ENCODE data around the gene SLC25A19. TPM values are rescaled to one million over a fixed set of nuclear protein-coding genes. Genes with fewer than 3 reads are reported as not detected.

Gene SLC25A19
- total RNA-seq, 1 experiment from 2014 or later, result 29.0 TPM

DNA sequence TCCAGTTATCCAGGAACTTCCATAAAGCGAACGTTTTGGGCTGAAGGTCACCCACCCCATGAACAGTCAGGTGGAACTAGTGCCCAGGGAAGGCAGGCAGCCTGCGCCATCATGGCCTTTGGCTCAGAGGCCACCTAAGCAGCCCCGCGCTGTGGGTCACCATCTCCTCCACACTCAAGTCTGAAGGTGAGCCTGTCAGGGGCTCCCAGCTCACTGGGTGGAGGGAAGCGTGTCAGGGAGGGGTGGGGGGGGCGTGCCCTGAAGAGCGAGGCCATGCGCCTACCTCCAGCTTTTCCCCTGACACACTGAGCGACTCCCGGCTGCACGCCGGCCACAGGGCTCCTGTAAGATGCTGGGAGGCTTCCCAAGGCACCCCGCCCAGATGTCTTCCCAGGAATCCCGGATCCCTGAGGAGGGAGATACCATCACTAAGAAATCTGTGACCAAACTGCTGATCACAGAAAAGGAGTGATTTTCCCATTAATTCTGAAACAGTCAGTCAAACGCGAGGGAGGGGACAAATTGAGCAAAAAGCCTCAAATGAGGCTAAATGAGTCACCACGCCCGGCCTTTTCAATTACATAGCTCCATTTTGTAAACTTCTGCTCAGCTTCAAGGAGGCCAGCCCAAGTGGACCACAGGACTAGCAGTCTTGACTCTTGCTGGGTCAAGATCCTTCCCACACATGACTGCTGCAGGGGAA is 26.5 kb upstream of the SLC25A19 start:
- intact Hi-C loops (cut with micrococcal nuclease; ENCODE audit: unreplicated experiment) (no loop called here), in situ Hi-C loops (cut with HindIII; ENCODE audit: low pct_unique_long_range_greater_than_20kb, low sequenced_read_pairs) (no loop called here)
- Histone ChIP-seq H3K27ac (ENCODE audit: low read length) (no peak overlapping the region), H3K36me3 (ENCODE audit: control insufficient read depth, insufficient read depth, low read length) (no peaks in the 10 kb centered on the region), H3K4me3 (ENCODE audit: low read depth in 2 of 2, low read length in 2 of 2) (no peak overlapping the region), H3K9me3 (ENCODE audit: control insufficient read depth, insufficient read depth, low read depth, low read length) (no peaks in the 10 kb centered on the region), H3K27me3 (ENCODE audit: control insufficient read depth, insufficient read depth, low read length) (no peaks in the 10 kb centered on the region), H3K4me1 (ENCODE audit: control insufficient read depth, insufficient read depth, low read length) (no peaks in the 10 kb centered on the region)
- CTCF ChIA-PET, result interaction anchor here (0.6 kb wide), 1 partner anchor 78 kb away, joined by 4 read pairs; no protein-coding TSS in a partner anchor
- DNase-seq (ENCODE audit: low read depth, low spot score), result no peak
- ATAC-seq, result no peak
- BruUV-seq (replicated peaks), result no TSS peak
- TF ChIP-seq, protein P1, sequence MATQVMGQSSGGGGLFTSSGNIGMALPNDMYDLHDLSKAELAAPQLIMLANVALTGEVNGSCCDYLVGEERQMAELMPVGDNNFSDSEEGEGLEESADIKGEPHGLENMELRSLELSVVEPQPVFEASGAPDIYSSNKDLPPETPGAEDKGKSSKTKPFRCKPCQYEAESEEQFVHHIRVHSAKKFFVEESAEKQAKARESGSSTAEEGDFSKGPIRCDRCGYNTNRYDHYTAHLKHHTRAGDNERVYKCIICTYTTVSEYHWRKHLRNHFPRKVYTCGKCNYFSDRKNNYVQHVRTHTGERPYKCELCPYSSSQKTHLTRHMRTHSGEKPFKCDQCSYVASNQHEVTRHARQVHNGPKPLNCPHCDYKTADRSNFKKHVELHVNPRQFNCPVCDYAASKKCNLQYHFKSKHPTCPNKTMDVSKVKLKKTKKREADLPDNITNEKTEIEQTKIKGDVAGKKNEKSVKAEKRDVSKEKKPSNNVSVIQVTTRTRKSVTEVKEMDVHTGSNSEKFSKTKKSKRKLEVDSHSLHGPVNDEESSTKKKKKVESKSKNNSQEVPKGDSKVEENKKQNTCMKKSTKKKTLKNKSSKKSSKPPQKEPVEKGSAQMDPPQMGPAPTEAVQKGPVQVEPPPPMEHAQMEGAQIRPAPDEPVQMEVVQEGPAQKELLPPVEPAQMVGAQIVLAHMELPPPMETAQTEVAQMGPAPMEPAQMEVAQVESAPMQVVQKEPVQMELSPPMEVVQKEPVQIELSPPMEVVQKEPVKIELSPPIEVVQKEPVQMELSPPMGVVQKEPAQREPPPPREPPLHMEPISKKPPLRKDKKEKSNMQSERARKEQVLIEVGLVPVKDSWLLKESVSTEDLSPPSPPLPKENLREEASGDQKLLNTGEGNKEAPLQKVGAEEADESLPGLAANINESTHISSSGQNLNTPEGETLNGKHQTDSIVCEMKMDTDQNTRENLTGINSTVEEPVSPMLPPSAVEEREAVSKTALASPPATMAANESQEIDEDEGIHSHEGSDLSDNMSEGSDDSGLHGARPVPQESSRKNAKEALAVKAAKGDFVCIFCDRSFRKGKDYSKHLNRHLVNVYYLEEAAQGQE (IDR thresholded peaks at IDR 0.05; ENCODE audit: insufficient read depth in 1 of 2, low read depth in 2 of 2, low read length in 1 of 2), result no peak
- no peak for TF ChIP-seq TCF7L2 (IDR thresholded peaks at IDR 0.05; ENCODE audit: low read depth, low read length)
- TF ChIP-seq, protein P2, sequence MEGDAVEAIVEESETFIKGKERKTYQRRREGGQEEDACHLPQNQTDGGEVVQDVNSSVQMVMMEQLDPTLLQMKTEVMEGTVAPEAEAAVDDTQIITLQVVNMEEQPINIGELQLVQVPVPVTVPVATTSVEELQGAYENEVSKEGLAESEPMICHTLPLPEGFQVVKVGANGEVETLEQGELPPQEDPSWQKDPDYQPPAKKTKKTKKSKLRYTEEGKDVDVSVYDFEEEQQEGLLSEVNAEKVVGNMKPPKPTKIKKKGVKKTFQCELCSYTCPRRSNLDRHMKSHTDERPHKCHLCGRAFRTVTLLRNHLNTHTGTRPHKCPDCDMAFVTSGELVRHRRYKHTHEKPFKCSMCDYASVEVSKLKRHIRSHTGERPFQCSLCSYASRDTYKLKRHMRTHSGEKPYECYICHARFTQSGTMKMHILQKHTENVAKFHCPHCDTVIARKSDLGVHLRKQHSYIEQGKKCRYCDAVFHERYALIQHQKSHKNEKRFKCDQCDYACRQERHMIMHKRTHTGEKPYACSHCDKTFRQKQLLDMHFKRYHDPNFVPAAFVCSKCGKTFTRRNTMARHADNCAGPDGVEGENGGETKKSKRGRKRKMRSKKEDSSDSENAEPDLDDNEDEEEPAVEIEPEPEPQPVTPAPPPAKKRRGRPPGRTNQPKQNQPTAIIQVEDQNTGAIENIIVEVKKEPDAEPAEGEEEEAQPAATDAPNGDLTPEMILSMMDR (IDR thresholded peaks at IDR 0.05), result no peak
- POLR2A ChIA-PET, result interaction anchor here (0.7 kb wide), 1 partner anchor 85 kb away, joined by 4 read pairs; no protein-coding TSS in a partner anchor

- DNase-seq (ENCODE audit: low read depth, low spot score) (no peak), ATAC-seq (no peak)
- Histone ChIP-seq H3K27me3 (ENCODE audit: control insufficient read depth, insufficient read depth, low read length) (no peaks in the 10 kb centered on the region), H3K36me3 (ENCODE audit: control insufficient read depth, insufficient read depth, low read length) (no peaks in the 10 kb centered on the region), H3K27ac (ENCODE audit: low read length) (no peak overlapping the region), H3K4me1 (ENCODE audit: control insufficient read depth, insufficient read depth, low read length) (no peaks in the 10 kb centered on the region), H3K4me3 (ENCODE audit: low read depth in 2 of 2, low read length in 2 of 2) (no peak overlapping the region), H3K9me3 (ENCODE audit: control insufficient read depth, insufficient read depth, low read depth, low read length) (no peaks in the 10 kb centered on the region)
- no peak for TF ChIP-seq POLR2AphosphoS5 (IDR thresholded peaks at IDR 0.05; ENCODE audit: low read depth, low read length)
- TF ChIP-seq TCF7L2 (IDR thresholded peaks at IDR 0.05; ENCODE audit: low read depth, low read length), result no peak
- TF ChIP-seq, protein P1 (IDR thresholded peaks at IDR 0.05; ENCODE audit: insufficient read depth in 1 of 2, low read depth in 2 of 2, low read length in 1 of 2), result no peak
- TF ChIP-seq, protein P2 (IDR thresholded peaks at IDR 0.05), result no peak
- no peak for TF ChIP-seq SIN3A (IDR thresholded peaks at IDR 0.05; ENCODE audit: borderline replicate concordance, insufficient read depth, low read depth, low read length)
- no TSS peak for BruUV-seq (replicated peaks)
- POLR2A ChIA-PET, result interaction anchor here (0.6 kb wide), 1 partner anchor 79 kb away, joined by 3 read pairs; no protein-coding TSS in a partner anchor
- in situ Hi-C loops (cut with HindIII; ENCODE audit: low pct_unique_long_range_greater_than_20kb, low sequenced_read_pairs), result no loop called here
- CTCF ChIA-PET, result no interaction called here
- intact Hi-C loops (cut with micrococcal nuclease; ENCODE audit: unreplicated experiment), result no loop called here
Observed at GRCh38 chr17:75313941-75314551, 24.8 kb upstream of the SLC25A19 start.
